GM23338 (cell line): ENCODE measurements around the gene RNF152. TPM values are rescaled to one million over a fixed set of nuclear protein-coding genes. Genes with fewer than 3 reads are reported as not detected.

Experiments
- ATAC-seq: fragments of 200-7000 bp; cut with Tn5 transposase; 3 replicates; pipeline ENCODE4 v1.9.1; 2020
- DNase-seq: peaks from one replicate; pipeline ENCODE4 v3.0.0-alpha.2; 2015; ENCODE audit warnings: low spot score
- H2AFZ ChIP-seq: fragments of 200-600 bp; sonication (generic); 2 replicates; pipeline ENCODE4 v1.8.0; 2016; ENCODE audit warnings: antibody characterized with exemption, mild to moderate bottlenecking, moderate library complexity
- H3F3A ChIP-seq: fragments of 200-600 bp; sonication (generic); replicated peaks from 2 replicates; pipeline ENCODE4 v1.8.0; 2017; ENCODE audit warnings: antibody characterized with exemption, mixed run types, low read depth
- H3K27ac ChIP-seq: fragments of 200-600 bp; sonication (generic); 2 replicates; pipeline ENCODE4 v1.6.1; 2016; ENCODE audit warnings: low read depth
- H3K27me3 ChIP-seq: fragments of 200-600 bp; sonication (generic); 2 replicates; pipeline ENCODE4 v1.8.0; 2016; ENCODE audit warnings: mild to moderate bottlenecking, mixed run types, moderate library complexity; ENCODE audit not compliant: insufficient read depth
- H3K36me3 ChIP-seq: fragments of 200-600 bp; sonication (generic); 2 replicates; pipeline ENCODE4 v1.8.0; 2016; ENCODE audit warnings: mild to moderate bottlenecking; ENCODE audit not compliant: insufficient read depth
- H3K4me1 ChIP-seq: fragments of 200-600 bp; sonication (generic); 2 replicates; pipeline ENCODE4 v1.8.0; 2016; ENCODE audit warnings: mild to moderate bottlenecking, moderate library complexity; ENCODE audit not compliant: insufficient read depth
- H3K4me2 ChIP-seq: fragments of 200-600 bp; sonication (generic); 2 replicates; pipeline ENCODE4 v1.7.1; 2017; ENCODE audit warnings: mixed run types
- H3K4me3 ChIP-seq: fragments of 200-600 bp; sonication (generic); 2 replicates; pipeline ENCODE4 v1.6.1; 2016; ENCODE audit warnings: mixed run types
- H3K79me2 ChIP-seq: fragments of 200-600 bp; sonication (generic); replicated peaks from 2 replicates; pipeline ENCODE4 v1.8.0; 2017; ENCODE audit warnings: mild to moderate bottlenecking; ENCODE audit not compliant: insufficient read depth
- H3K9me2 ChIP-seq: fragments of 200-600 bp; sonication (generic); 2 replicates; pipeline ENCODE4 v1.8.0; 2017; ENCODE audit not compliant: insufficient read depth
- H4K20me1 ChIP-seq: fragments of 200-600 bp; sonication (generic); replicated peaks from 2 replicates; pipeline ENCODE4 v1.8.0; 2017; ENCODE audit warnings: mild to moderate bottlenecking; ENCODE audit not compliant: insufficient read depth
- H3K27ac Mint-ChIP-seq: 2 replicates; pipeline ENCODE4 v1.8.0; 2020; ENCODE audit warnings: inconsistent platforms, mild to moderate bottlenecking, moderate library complexity, mixed read lengths
- H3K27me3 Mint-ChIP-seq: 3 replicates; pipeline ENCODE4 v1.8.0; 2022; ENCODE audit warnings: low read depth, mild to moderate bottlenecking, moderate library complexity, mixed read lengths, inconsistent platforms; ENCODE audit not compliant: insufficient read depth, poor library complexity
- H3K36me3 Mint-ChIP-seq: 3 replicates; pipeline ENCODE4 v1.8.0; 2021; ENCODE audit warnings: low read depth, mild to moderate bottlenecking, inconsistent platforms, moderate library complexity, mixed read lengths
- H3K4me1 Mint-ChIP-seq: 3 replicates; pipeline ENCODE4 v1.8.0; 2020; ENCODE audit warnings: mild to moderate bottlenecking, inconsistent platforms, mixed read lengths
- H3K4me3 Mint-ChIP-seq: 3 replicates; pipeline ENCODE4 v1.8.0; 2021; ENCODE audit warnings: moderate library complexity, mild to moderate bottlenecking, inconsistent platforms, mixed read lengths
- H3K9me3 Mint-ChIP-seq: 3 replicates; pipeline ENCODE4 v1.8.0; 2020; ENCODE audit warnings: moderate library complexity, mild to moderate bottlenecking, inconsistent platforms, mixed read lengths
- JUNB ChIP-seq: IDR thresholded peaks from one replicate; pipeline ENCODE4 v1.6.1; 2016; ENCODE audit warnings: antibody characterized with exemption; ENCODE audit not compliant: unreplicated experiment
- NANOG ChIP-seq: IDR thresholded peaks from 2 replicates; pipeline ENCODE4 v1.6.1; 2016; ENCODE audit warnings: antibody characterized with exemption, borderline replicate concordance
- POLR2AphosphoS5 ChIP-seq: IDR thresholded peaks from 2 replicates; pipeline ENCODE4 v1.6.1; 2016; ENCODE audit warnings: antibody characterized with exemption, low read depth
- STAT1 ChIP-seq: IDR thresholded peaks from one replicate; pipeline ENCODE4 v1.6.1; 2016; ENCODE audit warnings: antibody characterized with exemption; ENCODE audit not compliant: unreplicated experiment
- ZNF331 ChIP-seq: fragments of 250-450 bp; sonication (Bioruptor Pico); IDR thresholded peaks from 2 replicates; pipeline ENCODE4 v1.5.0; 2020; ENCODE audit warnings: low read depth, mild to moderate bottlenecking, moderate library complexity
- polyA plus RNA-seq: library from polyadenylated mRNA; unstranded; fragments of >200 nt; fragmentation: Nextera tagmentation; extraction: Ambion mirVana; gene quantifications from 2 replicates; pipeline ENCODE4 v1.2.1, GENCODE V29; 2016
- total RNA-seq: library from RNA; depleted of rRNA; stranded (reverse); fragments of >200 nt; shearing (Covaris generic); gene quantifications from 2 replicates; pipeline ENCODE4 v1.2.3, GENCODE V29; 2014
- TF ChIP-seq, protein P1 (sequence below), 2 experiments: fragments of 200-600 bp in 1 of 2; sonication (generic) in 1 of 2; conservative IDR thresholded peaks; 2 replicates each; pipeline versions ENCODE4 v1.5.1 to v1.6.1; 2016 to 2017; ENCODE audit warnings: antibody characterized with exemption in 2 of 2, low read depth in 2 of 2, mild to moderate bottlenecking in 2 of 2, moderate library complexity in 1 of 2
- TF ChIP-seq, protein P2 (sequence below): IDR thresholded peaks from 2 replicates; pipeline ENCODE4 v1.6.1; 2016; ENCODE audit warnings: antibody characterized with exemption
- TF ChIP-seq, protein P3 (sequence below): fragments of 250-450 bp; sonication (Bioruptor Pico); IDR thresholded peaks from 2 replicates; pipeline ENCODE4 v1.5.0; 2020; ENCODE audit warnings: mild to moderate bottlenecking, moderate library complexity

Gene RNF152
- total and polyA plus RNA-seq, 2 experiments from 2014 or later, result 1.2 to 2.9 TPM

DNA sequence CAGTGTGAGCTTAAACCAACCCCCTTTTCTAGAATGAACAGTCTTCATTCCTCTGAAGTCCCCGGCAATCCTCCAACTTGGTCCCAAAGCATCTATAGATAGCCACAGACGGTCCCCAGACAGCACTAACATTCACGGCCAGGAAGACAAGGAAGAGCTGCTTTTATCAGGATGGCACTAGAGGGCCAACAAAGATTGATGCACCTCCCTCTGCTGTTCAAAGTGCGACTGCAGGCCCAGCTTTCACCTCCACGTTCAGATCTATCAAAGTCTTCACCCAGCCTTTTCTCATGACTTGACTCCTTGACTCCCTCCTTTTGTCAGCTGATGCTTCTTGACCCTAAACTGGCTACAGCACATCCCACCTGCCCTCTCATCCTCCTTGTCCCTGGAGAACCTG lies 54.3 kb downstream of the RNF152 start:
- Histone ChIP-seq H3K36me3 (no peaks in the 10 kb centered on the region), H3K9me2 (peaks cover 7% of the 10 kb centered on the region; the same call in 1 of the 2 replicates), H3F3A (no peaks in the 10 kb centered on the region), H3K79me2 (no peaks in the 10 kb centered on the region), H3K4me3 (no peak overlapping the region), H2AFZ (no peak overlapping the region), H3K27ac (no peak overlapping the region), H4K20me1 (no peaks in the 10 kb centered on the region), H3K4me1 (peaks cover 4% of the 10 kb centered on the region; the same call in 1 of the 2 replicates), H3K4me2 (no peak overlapping the region), H3K27me3 (no peaks in the 10 kb centered on the region)
- no peaks in the 10 kb centered on the region for H3K27me3 Mint-ChIP-seq
- peaks cover 6% of the 10 kb centered on the region for H3K4me1 Mint-ChIP-seq
- H3K9me3 Mint-ChIP-seq, result peaks cover 3% of the 10 kb centered on the region; the same call in 1 of the 3 replicates
- no peak overlapping the region for H3K27ac Mint-ChIP-seq
- no peak overlapping the region for H3K4me3 Mint-ChIP-seq
- DNase-seq (peak; percentile 9), ATAC-seq (no peak)
- H3K36me3 Mint-ChIP-seq, result no peaks in the 10 kb centered on the region
- TF ChIP-seq NANOG, result no peak
- TF ChIP-seq, protein P1, sequence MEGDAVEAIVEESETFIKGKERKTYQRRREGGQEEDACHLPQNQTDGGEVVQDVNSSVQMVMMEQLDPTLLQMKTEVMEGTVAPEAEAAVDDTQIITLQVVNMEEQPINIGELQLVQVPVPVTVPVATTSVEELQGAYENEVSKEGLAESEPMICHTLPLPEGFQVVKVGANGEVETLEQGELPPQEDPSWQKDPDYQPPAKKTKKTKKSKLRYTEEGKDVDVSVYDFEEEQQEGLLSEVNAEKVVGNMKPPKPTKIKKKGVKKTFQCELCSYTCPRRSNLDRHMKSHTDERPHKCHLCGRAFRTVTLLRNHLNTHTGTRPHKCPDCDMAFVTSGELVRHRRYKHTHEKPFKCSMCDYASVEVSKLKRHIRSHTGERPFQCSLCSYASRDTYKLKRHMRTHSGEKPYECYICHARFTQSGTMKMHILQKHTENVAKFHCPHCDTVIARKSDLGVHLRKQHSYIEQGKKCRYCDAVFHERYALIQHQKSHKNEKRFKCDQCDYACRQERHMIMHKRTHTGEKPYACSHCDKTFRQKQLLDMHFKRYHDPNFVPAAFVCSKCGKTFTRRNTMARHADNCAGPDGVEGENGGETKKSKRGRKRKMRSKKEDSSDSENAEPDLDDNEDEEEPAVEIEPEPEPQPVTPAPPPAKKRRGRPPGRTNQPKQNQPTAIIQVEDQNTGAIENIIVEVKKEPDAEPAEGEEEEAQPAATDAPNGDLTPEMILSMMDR (conservative IDR thresholded peaks at IDR 0.05; ENCODE audit: low read depth in 2 of 2), result peak in 1 of 2 experiments; percentile 38; a peak in 2 of 4 replicates

DNA sequence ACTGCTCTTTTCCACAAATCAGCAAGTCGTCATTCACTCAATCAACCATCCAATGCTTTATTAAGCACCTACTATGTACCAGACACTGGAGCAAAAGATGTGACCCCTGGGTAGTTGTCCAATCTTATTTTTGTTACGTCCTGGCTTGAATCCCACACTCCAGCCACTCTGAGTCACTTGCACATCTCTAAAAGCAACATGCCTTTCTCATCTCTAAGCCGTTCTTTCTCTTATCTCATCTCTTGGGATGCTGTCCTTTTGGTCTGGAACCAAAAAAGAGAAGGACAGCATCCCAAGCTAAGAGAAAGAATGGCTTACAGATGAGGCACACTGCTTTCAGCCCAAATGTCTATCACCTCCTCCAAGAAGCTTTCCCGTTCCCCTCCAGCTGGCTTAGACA lies 58.8 kb downstream of the RNF152 start:
- Histone ChIP-seq H3F3A (no peaks in the 10 kb centered on the region), H3K4me2 (no peak overlapping the region), H3K27me3 (no peaks in the 10 kb centered on the region), H3K36me3 (no peaks in the 10 kb centered on the region), H3K27ac (no peak overlapping the region), H2AFZ (no peak overlapping the region), H3K9me2 (peaks cover 7% of the 10 kb centered on the region; the same call in 1 of the 2 replicates), H3K4me1 (no peaks in the 10 kb centered on the region), H3K79me2 (no peaks in the 10 kb centered on the region), H3K4me3 (no peak overlapping the region), H4K20me1 (no peaks in the 10 kb centered on the region)
- Mint-ChIP-seq H3K4me3 (no peak overlapping the region), H3K36me3 (no peaks in the 10 kb centered on the region; the same call in 2 of the 3 replicates), H3K9me3 (peaks cover 3% of the 10 kb centered on the region; the same call in 1 of the 3 replicates), H3K4me1 (no peaks in the 10 kb centered on the region), H3K27me3 (peaks cover 1% of the 10 kb centered on the region), H3K27ac (no peak overlapping the region)
- no peak for DNase-seq
- no peak for ATAC-seq
- TF ChIP-seq JUNB (no peak), ZNF331 (no peak), STAT1 (no peak), POLR2AphosphoS5 (no peak), NANOG (no peak)
- TF ChIP-seq, protein P2, sequence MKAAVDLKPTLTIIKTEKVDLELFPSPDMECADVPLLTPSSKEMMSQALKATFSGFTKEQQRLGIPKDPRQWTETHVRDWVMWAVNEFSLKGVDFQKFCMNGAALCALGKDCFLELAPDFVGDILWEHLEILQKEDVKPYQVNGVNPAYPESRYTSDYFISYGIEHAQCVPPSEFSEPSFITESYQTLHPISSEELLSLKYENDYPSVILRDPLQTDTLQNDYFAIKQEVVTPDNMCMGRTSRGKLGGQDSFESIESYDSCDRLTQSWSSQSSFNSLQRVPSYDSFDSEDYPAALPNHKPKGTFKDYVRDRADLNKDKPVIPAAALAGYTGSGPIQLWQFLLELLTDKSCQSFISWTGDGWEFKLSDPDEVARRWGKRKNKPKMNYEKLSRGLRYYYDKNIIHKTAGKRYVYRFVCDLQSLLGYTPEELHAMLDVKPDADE, result no peak
- TF ChIP-seq, protein P1 (conservative IDR thresholded peaks at IDR 0.05; ENCODE audit: low read depth in 2 of 2), result no peak
- TF ChIP-seq, protein P3, sequence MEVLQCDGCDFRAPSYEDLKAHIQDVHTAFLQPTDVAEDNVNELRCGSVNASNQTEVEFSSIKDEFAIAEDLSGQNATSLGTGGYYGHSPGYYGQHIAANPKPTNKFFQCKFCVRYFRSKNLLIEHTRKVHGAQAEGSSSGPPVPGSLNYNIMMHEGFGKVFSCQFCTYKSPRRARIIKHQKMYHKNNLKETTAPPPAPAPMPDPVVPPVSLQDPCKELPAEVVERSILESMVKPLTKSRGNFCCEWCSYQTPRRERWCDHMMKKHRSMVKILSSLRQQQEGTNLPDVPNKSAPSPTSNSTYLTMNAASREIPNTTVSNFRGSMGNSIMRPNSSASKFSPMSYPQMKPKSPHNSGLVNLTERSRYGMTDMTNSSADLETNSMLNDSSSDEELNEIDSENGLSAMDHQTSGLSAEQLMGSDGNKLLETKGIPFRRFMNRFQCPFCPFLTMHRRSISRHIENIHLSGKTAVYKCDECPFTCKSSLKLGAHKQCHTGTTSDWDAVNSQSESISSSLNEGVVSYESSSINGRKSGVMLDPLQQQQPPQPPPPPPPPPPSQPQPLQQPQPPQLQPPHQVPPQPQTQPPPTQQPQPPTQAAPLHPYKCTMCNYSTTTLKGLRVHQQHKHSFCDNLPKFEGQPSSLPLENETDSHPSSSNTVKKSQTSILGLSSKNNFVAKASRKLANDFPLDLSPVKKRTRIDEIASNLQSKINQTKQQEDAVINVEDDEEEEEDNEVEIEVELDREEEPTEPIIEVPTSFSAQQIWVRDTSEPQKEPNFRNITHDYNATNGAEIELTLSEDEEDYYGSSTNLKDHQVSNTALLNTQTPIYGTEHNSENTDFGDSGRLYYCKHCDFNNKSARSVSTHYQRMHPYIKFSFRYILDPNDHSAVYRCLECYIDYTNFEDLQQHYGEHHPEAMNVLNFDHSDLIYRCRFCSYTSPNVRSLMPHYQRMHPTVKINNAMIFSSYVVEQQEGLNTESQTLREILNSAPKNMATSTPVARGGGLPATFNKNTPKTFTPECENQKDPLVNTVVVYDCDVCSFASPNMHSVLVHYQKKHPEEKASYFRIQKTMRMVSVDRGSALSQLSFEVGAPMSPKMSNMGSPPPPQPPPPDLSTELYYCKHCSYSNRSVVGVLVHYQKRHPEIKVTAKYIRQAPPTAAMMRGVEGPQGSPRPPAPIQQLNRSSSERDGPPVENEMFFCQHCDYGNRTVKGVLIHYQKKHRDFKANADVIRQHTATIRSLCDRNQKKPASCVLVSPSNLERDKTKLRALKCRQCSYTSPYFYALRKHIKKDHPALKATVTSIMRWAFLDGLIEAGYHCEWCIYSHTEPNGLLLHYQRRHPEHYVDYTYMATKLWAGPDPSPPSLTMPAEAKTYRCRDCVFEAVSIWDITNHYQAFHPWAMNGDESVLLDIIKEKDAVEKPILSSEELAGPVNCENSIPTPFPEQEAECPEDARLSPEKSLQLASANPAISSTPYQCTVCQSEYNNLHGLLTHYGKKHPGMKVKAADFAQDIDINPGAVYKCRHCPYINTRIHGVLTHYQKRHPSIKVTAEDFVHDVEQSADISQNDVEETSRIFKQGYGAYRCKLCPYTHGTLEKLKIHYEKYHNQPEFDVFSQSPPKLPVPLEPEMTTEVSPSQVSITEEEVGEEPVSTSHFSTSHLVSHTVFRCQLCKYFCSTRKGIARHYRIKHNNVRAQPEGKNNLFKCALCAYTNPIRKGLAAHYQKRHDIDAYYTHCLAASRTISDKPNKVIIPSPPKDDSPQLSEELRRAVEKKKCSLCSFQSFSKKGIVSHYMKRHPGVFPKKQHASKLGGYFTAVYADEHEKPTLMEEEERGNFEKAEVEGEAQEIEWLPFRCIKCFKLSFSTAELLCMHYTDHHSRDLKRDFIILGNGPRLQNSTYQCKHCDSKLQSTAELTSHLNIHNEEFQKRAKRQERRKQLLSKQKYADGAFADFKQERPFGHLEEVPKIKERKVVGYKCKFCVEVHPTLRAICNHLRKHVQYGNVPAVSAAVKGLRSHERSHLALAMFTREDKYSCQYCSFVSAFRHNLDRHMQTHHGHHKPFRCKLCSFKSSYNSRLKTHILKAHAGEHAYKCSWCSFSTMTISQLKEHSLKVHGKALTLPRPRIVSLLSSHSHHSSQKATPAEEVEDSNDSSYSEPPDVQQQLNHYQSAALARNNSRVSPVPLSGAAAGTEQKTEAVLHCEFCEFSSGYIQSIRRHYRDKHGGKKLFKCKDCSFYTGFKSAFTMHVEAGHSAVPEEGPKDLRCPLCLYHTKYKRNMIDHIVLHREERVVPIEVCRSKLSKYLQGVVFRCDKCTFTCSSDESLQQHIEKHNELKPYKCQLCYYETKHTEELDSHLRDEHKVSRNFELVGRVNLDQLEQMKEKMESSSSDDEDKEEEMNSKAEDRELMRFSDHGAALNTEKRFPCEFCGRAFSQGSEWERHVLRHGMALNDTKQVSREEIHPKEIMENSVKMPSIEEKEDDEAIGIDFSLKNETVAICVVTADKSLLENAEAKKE (CRISPR knock-in tag), result no peak
